Measurements from ENCODE around the gene HMOX2.
A peak's percentile ranks its signal among the peaks of the same experiment; 100 is the strongest.

The HMOX2 gene

DNA sequence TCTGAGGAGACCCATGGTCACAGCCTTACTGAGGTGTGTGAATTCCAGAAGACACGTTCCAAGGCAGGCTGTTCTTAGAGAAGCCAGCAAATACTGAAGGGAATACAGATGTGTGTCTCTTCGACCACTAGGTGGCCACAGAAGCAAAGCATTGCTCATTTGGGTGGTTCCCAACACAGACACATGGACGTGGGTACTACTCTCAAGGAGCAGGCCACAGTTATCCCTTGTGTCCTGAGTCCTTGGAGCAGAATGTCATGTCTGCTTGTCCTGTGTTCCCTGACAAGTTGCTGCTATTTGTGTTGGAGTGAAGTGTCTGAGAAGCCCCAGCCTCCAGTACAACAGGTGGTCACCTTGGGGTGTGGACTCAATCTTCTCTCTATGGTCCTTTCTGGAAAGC, 30.3 kb downstream of the HMOX2 start:
- Histone ChIP-seq H3K4me2 (ENCODE audit: low read length) (no peak overlapping the region), H3K4me3 (ENCODE audit: low read depth, low read length, poor library complexity, severe bottlenecking) (no peak overlapping the region), H3K9me3 (ENCODE audit: low read length) (no peaks in the 10 kb centered on the region), H3K36me3 (ENCODE audit: insufficient read depth, low read length) (peaks cover 47% of the 10 kb centered on the region), H3K79me2 (ENCODE audit: insufficient read depth, low read length) (no peaks in the 10 kb centered on the region), H3K27ac (ENCODE audit: low read depth, low read length, poor library complexity, severe bottlenecking) (peak overlapping the region; percentile 81), H3K9me2 (ENCODE audit: low read depth, low read length) (no peaks in the 10 kb centered on the region), H4K20me1 (ENCODE audit: insufficient read depth, low read length) (no peaks in the 10 kb centered on the region), H3K9ac (ENCODE audit: low read length) (no peak overlapping the region), H3K27me3 (ENCODE audit: insufficient read depth, low read length) (no peaks in the 10 kb centered on the region), H3F3A (ENCODE audit: insufficient read depth, low read length) (peaks cover 4% of the 10 kb centered on the region; the same call in 1 of the 2 replicates), H2AFZ (ENCODE audit: low read length) (no peak overlapping the region), H3K4me1 (ENCODE audit: insufficient read depth, low read length, severe bottlenecking) (peaks cover 22% of the 10 kb centered on the region)
- TF ChIP-seq EZH2 (IDR thresholded peaks at IDR 0.05; ENCODE audit: borderline replicate concordance, low read length) (no peak), CTCF (IDR thresholded peaks at IDR 0.05; ENCODE audit: low read length) (peak; percentile 94)

DNA sequence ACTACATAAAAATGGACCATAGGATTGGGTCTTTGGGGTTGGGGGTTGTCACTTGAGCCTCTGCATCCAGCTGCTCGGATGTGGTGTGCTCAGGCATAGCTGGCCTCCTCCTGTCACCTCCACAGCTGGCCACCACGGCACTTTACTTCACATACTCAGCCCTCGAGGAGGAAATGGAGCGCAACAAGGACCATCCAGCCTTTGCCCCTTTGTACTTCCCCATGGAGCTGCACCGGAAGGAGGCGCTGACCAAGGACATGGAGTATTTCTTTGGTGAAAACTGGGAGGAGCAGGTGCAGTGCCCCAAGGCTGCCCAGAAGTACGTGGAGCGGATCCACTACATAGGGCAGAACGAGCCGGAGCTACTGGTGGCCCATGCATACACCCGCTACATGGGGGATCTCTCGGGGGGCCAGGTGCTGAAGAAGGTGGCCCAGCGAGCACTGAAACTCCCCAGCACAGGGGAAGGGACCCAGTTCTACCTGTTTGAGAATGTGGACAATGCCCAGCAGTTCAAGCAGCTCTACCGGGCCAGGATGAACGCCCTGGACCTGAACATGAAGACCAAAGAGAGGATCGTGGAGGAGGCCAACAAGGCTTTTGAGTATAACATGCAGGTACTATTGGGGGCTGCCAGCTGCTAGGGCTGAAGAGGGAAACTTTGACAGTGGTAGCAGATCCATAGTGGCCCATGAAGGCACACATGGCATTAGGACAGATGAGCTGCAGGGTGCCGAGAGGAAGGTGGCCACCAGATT, 31.6 kb downstream of the HMOX2 start:
- H2AFZ ChIP-seq (ENCODE audit: low read length): no peak overlapping the region
- no peak overlapping the region for H3K4me2 ChIP-seq (ENCODE audit: low read length)
- H3K27me3 ChIP-seq (ENCODE audit: insufficient read depth, low read length): no peaks in the 10 kb centered on the region
- H3K4me3 ChIP-seq (ENCODE audit: low read depth, low read length, poor library complexity, severe bottlenecking): no peak overlapping the region
- H4K20me1 ChIP-seq (ENCODE audit: insufficient read depth, low read length): no peaks in the 10 kb centered on the region
- H3K79me2 ChIP-seq (ENCODE audit: insufficient read depth, low read length): no peaks in the 10 kb centered on the region
- H3K9ac ChIP-seq (ENCODE audit: low read length): no peak overlapping the region
- H3K9me2 ChIP-seq (ENCODE audit: low read depth, low read length): no peaks in the 10 kb centered on the region
- H3K4me1 ChIP-seq (ENCODE audit: insufficient read depth, low read length, severe bottlenecking): peaks cover 22% of the 10 kb centered on the region
- peaks cover 4% of the 10 kb centered on the region; the same call in 1 of the 2 replicates for H3F3A ChIP-seq (ENCODE audit: insufficient read depth, low read length)
- no peak overlapping the region for H3K27ac ChIP-seq (ENCODE audit: low read depth, low read length, poor library complexity, severe bottlenecking)
- no peak for TF ChIP-seq CTCF (IDR thresholded peaks at IDR 0.05; ENCODE audit: low read length)
- no peak for TF ChIP-seq EZH2 (IDR thresholded peaks at IDR 0.05; ENCODE audit: borderline replicate concordance, low read length)
- H3K9me3 ChIP-seq (ENCODE audit: low read length): no peaks in the 10 kb centered on the region
- peaks cover 58% of the 10 kb centered on the region for H3K36me3 ChIP-seq (ENCODE audit: insufficient read depth, low read length)

DNA sequence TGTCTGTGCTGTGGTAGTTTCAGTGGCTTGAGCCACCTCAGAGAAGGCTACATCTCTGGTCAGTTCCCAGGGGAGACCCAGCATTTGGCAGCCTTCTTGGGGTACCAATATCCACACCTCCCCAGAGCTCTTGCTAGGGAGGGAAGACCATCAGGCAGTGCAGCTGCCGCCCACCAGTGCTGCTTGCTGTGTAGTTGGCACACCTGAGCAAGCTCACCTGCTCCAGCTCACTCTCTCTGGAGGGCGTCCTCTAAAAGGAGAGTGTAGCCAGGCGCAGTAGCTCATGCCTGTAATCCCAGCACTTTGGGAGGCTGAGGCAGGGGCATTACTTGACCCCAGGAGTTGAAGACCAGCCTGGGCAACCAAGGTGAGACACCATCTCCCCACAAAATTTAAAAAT, 32.6 kb downstream of the HMOX2 start:
- Histone ChIP-seq H3K4me2 (ENCODE audit: low read length) (no peak overlapping the region), H3K4me1 (ENCODE audit: insufficient read depth, low read length, severe bottlenecking) (peaks cover 20% of the 10 kb centered on the region), H3K9me2 (ENCODE audit: low read depth, low read length) (no peaks in the 10 kb centered on the region), H4K20me1 (ENCODE audit: insufficient read depth, low read length) (no peaks in the 10 kb centered on the region), H3K27ac (ENCODE audit: low read depth, low read length, poor library complexity, severe bottlenecking) (no peak overlapping the region), H2AFZ (ENCODE audit: low read length) (no peak overlapping the region), H3F3A (ENCODE audit: insufficient read depth, low read length) (peaks cover 4% of the 10 kb centered on the region; the same call in 1 of the 2 replicates), H3K27me3 (ENCODE audit: insufficient read depth, low read length) (no peaks in the 10 kb centered on the region), H3K9me3 (ENCODE audit: low read length) (no peaks in the 10 kb centered on the region), H3K9ac (ENCODE audit: low read length) (no peak overlapping the region), H3K36me3 (ENCODE audit: insufficient read depth, low read length) (peaks cover 62% of the 10 kb centered on the region), H3K79me2 (ENCODE audit: insufficient read depth, low read length) (no peaks in the 10 kb centered on the region), H3K4me3 (ENCODE audit: low read depth, low read length, poor library complexity, severe bottlenecking) (no peak overlapping the region)
- no peak for TF ChIP-seq EZH2 (IDR thresholded peaks at IDR 0.05; ENCODE audit: borderline replicate concordance, low read length)

GRCh38 chr16:4509420-4509819, 33.2 kb downstream of the HMOX2 start:
- Histone ChIP-seq H3K4me1 (ENCODE audit: insufficient read depth, low read length, severe bottlenecking) (peaks cover 18% of the 10 kb centered on the region), H4K20me1 (ENCODE audit: insufficient read depth, low read length) (no peaks in the 10 kb centered on the region), H2AFZ (ENCODE audit: low read length) (no peak overlapping the region), H3K9me2 (ENCODE audit: low read depth, low read length) (no peaks in the 10 kb centered on the region), H3K9me3 (ENCODE audit: low read length) (no peaks in the 10 kb centered on the region), H3K79me2 (ENCODE audit: insufficient read depth, low read length) (no peaks in the 10 kb centered on the region), H3K36me3 (ENCODE audit: insufficient read depth, low read length) (peaks cover 62% of the 10 kb centered on the region), H3K4me2 (ENCODE audit: low read length) (no peak overlapping the region), H3K27me3 (ENCODE audit: insufficient read depth, low read length) (no peaks in the 10 kb centered on the region), H3F3A (ENCODE audit: insufficient read depth, low read length) (peaks cover 4% of the 10 kb centered on the region; the same call in 1 of the 2 replicates), H3K27ac (ENCODE audit: low read depth, low read length, poor library complexity, severe bottlenecking) (no peak overlapping the region), H3K4me3 (ENCODE audit: low read depth, low read length, poor library complexity, severe bottlenecking) (no peak overlapping the region), H3K9ac (ENCODE audit: low read length) (no peak overlapping the region)
- TF ChIP-seq EZH2 (IDR thresholded peaks at IDR 0.05; ENCODE audit: borderline replicate concordance, low read length) (no peak), CTCF (IDR thresholded peaks at IDR 0.05; ENCODE audit: low read length) (no peak)
